OCI-LY1 (cell line): ENCODE results near the gene TAT.

Experiments
- H2AFZ ChIP-seq: fragments of 200-600 bp; sonication (generic), shearing (Covaris generic); 2 replicates; pipeline ENCODE4 v1.6.0; 2014; ENCODE audit warnings: antibody characterized with exemption, mild to moderate bottlenecking, low read length
- H3F3A ChIP-seq: fragments of 200-600 bp; sonication (generic), shearing (Covaris generic); 2 replicates; pipeline ENCODE4 v1.6.0; 2014; ENCODE audit warnings: mild to moderate bottlenecking, antibody characterized with exemption, low read length, moderate library complexity; ENCODE audit not compliant: insufficient read depth
- H3K27ac ChIP-seq: fragments of 200-600 bp; sonication (generic); 2 replicates; pipeline ENCODE4 v1.5.1; 2014; ENCODE audit warnings: low read length, mixed run types, mild to moderate bottlenecking, low read depth; ENCODE audit not compliant: poor library complexity, severe bottlenecking
- H3K27me3 ChIP-seq: fragments of 200-600 bp; sonication (generic); 2 replicates; pipeline ENCODE4 v1.6.0; 2014; ENCODE audit warnings: antibody characterized with exemption, mild to moderate bottlenecking, low read length, moderate library complexity; ENCODE audit not compliant: insufficient read depth
- H3K36me3 ChIP-seq: fragments of 200-600 bp; sonication (generic); 2 replicates; pipeline ENCODE4 v1.6.1; 2014; ENCODE audit warnings: mild to moderate bottlenecking, antibody characterized with exemption, low read length, moderate library complexity, mixed read lengths; ENCODE audit not compliant: insufficient read depth
- H3K4me1 ChIP-seq: fragments of 200-600 bp; sonication (generic); 2 replicates; pipeline ENCODE4 v1.5.1; 2014; ENCODE audit warnings: mild to moderate bottlenecking, low read length, moderate library complexity; ENCODE audit not compliant: insufficient read depth, severe bottlenecking
- H3K4me2 ChIP-seq: fragments of 200-600 bp; sonication (generic), shearing (Covaris generic); 2 replicates; pipeline ENCODE4 v1.6.1; 2014; ENCODE audit warnings: low read length
- H3K4me3 ChIP-seq: fragments of 200-600 bp; sonication (generic); 2 replicates; pipeline ENCODE4 v1.5.1; 2014; ENCODE audit warnings: low read length, low read depth, mild to moderate bottlenecking, mixed read lengths; ENCODE audit not compliant: poor library complexity, severe bottlenecking
- H3K79me2 ChIP-seq: fragments of 200-600 bp; shearing (Covaris generic); 2 replicates; pipeline ENCODE4 v1.6.1; 2016; ENCODE audit warnings: mixed run types, low read length, mixed read lengths; ENCODE audit not compliant: insufficient read depth
- H3K9ac ChIP-seq: fragments of 200-600 bp; sonication (generic), shearing (Covaris generic); 2 replicates; pipeline ENCODE4 v1.6.1; 2014; ENCODE audit warnings: mild to moderate bottlenecking, low read length, mixed read lengths
- H3K9me2 ChIP-seq: fragments of 200-600 bp; sonication (generic), shearing (Covaris generic); 2 replicates; pipeline ENCODE4 v1.6.1; 2014; ENCODE audit warnings: low read depth, mild to moderate bottlenecking, low read length, mixed read lengths
- H3K9me3 ChIP-seq: fragments of 200-600 bp; shearing (Covaris generic); 2 replicates; pipeline ENCODE4 v1.6.1; 2014; ENCODE audit warnings: low read length, mixed read lengths
- H4K20me1 ChIP-seq: fragments of 200-600 bp; sonication (generic), shearing (Covaris generic); 2 replicates; pipeline ENCODE4 v1.6.0; 2016; ENCODE audit warnings: mild to moderate bottlenecking, low read length; ENCODE audit not compliant: insufficient read depth
- EZH2 ChIP-seq: fragments of 200-600 bp; sonication (generic), shearing (Covaris generic); IDR thresholded peaks from 2 replicates; pipeline ENCODE4 v1.8.0; 2017; ENCODE audit warnings: borderline replicate concordance, mixed run types, mild to moderate bottlenecking, antibody characterized with exemption, low read length, moderate library complexity, mixed read lengths
- TF ChIP-seq, protein P1 (sequence below): fragments of 200-600 bp; sonication (generic), shearing (Covaris generic); IDR thresholded peaks from 2 replicates; pipeline ENCODE4 v1.5.1; 2017; ENCODE audit warnings: mild to moderate bottlenecking, antibody characterized with exemption, low read length, moderate library complexity, mixed read lengths

TAT gene

GRCh38 chr16:71526111-71526631, 50.7 kb downstream of the TAT start, which contains the start of gene CHST4:
Gene CHST4, plus strand, starts transcription at chr16:71526426. Its CDS starts 10,252 bp downstream, at chr16:71536678.
- no peaks in the 10 kb centered on the region; the same call in 1 of the 2 replicates for H3K27me3 ChIP-seq
- no peaks in the 10 kb centered on the region for H3F3A ChIP-seq
- H3K4me3 ChIP-seq = no peak within 1 kb of the TSS
- no peaks in the 10 kb centered on the region for H3K4me1 ChIP-seq
- H3K79me2 ChIP-seq = no peaks in the 10 kb centered on the region
- no peaks in the 10 kb centered on the region for H4K20me1 ChIP-seq
- H3K9me3 ChIP-seq = no peaks in the 10 kb centered on the region
- no peaks in the 10 kb centered on the region for H3K9me2 ChIP-seq
- no peaks in the 10 kb centered on the region for H3K36me3 ChIP-seq
- no peak within 1 kb of the TSS for H3K9ac ChIP-seq
- no peak within 1 kb of the TSS for H2AFZ ChIP-seq
- H3K4me2 ChIP-seq = no peak within 1 kb of the TSS
- H3K27ac ChIP-seq = no peak within 1 kb of the TSS
- no peak for TF ChIP-seq EZH2
- TF ChIP-seq, protein P1, sequence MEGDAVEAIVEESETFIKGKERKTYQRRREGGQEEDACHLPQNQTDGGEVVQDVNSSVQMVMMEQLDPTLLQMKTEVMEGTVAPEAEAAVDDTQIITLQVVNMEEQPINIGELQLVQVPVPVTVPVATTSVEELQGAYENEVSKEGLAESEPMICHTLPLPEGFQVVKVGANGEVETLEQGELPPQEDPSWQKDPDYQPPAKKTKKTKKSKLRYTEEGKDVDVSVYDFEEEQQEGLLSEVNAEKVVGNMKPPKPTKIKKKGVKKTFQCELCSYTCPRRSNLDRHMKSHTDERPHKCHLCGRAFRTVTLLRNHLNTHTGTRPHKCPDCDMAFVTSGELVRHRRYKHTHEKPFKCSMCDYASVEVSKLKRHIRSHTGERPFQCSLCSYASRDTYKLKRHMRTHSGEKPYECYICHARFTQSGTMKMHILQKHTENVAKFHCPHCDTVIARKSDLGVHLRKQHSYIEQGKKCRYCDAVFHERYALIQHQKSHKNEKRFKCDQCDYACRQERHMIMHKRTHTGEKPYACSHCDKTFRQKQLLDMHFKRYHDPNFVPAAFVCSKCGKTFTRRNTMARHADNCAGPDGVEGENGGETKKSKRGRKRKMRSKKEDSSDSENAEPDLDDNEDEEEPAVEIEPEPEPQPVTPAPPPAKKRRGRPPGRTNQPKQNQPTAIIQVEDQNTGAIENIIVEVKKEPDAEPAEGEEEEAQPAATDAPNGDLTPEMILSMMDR = no peak

DNA sequence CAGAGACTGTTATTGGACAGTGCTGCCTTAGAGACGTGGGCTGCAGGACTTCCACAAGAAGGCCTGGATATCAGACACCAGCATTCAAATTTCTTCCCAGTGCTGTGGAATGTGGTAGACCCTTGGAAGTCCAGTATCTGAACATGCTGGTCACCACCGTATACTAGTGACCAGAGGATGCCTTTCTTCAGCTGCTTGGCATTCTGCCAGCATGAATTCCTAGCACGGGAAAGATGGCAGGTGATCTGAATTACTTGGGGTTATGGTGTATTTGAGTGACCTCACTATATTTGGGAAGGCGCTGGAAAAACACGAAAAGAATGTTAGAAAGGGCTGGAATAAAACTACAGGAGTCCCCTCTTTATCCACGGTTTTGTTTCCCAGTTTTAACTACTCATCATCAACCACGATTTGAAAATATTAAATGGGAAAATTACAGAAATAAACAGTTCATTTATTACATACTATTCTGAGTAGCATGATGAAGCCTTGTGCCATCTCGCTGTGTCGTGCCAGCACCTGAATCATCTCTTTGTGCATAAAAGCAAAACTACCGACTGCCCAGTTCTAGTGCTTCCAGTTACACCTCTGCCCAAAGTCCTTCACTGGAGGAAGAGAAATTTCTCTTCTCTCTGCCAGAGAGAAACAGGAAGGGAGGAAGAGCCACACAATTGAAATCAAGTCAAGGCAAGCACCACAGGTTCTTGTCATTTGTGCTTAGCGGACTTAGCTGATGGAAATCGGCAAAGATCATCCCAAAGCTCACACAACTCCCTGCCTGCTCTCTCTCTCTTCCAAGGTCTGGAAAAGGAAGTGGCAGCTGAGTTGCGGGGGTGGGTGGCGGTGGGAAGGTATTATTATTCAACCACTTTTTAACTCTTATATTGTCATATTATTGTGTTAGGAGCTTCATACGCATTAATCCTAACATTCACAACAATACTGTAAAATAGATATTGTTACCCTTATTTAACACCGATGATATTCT, 52.0 kb downstream of the TAT start:
- Histone ChIP-seq H3K4me2 (no peak overlapping the region), H4K20me1 (no peaks in the 10 kb centered on the region), H2AFZ (no peak overlapping the region), H3K9me3 (no peaks in the 10 kb centered on the region), H3K27me3 (no peaks in the 10 kb centered on the region; the same call in 1 of the 2 replicates), H3K79me2 (no peaks in the 10 kb centered on the region), H3F3A (no peaks in the 10 kb centered on the region), H3K4me3 (no peak overlapping the region), H3K27ac (no peak overlapping the region), H3K36me3 (no peaks in the 10 kb centered on the region), H3K4me1 (no peaks in the 10 kb centered on the region), H3K9me2 (no peaks in the 10 kb centered on the region), H3K9ac (no peak overlapping the region)
- TF ChIP-seq, protein P1 = no peak
- TF ChIP-seq EZH2 = no peak

DNA sequence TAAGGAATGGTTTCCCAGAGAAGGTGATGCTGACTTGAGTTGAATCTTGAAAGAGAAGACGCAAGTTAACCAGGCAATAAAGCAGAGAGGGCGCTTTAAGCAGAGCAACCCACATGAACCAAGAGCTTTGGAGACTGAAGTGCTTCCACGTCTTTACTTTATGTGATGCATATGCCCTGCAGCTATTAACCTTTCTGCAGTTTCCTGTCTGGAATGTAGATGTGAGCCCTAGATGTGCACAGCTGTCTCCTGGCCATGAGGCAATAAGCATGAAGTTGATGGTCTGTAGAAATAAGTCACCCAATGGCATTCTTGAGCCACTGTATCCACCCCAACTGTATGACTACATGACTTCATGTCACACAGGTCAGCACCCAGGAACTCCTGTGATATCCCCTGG, 56.3 kb downstream of the TAT start:
- Histone ChIP-seq H3K9me3 (no peaks in the 10 kb centered on the region), H3K79me2 (no peaks in the 10 kb centered on the region), H3K4me1 (no peaks in the 10 kb centered on the region), H3K9ac (no peak overlapping the region), H3F3A (no peaks in the 10 kb centered on the region), H3K9me2 (no peaks in the 10 kb centered on the region), H3K36me3 (no peaks in the 10 kb centered on the region), H3K27ac (no peak overlapping the region), H3K4me2 (no peak overlapping the region), H3K4me3 (no peak overlapping the region), H2AFZ (no peak overlapping the region), H3K27me3 (no peaks in the 10 kb centered on the region), H4K20me1 (no peaks in the 10 kb centered on the region)
- TF ChIP-seq, protein P1 = no peak
- no peak for TF ChIP-seq EZH2
